BE2C (cell line): ENCODE results near the gene CWC15.

Source experiments
- DNase-seq: peaks from one replicate; pipeline ENCODE4 v3.0.0-alpha.2; 2020
- H3K27me3 ChIP-seq: fragments of 250-450 bp; sonication (Bioruptor Pico); 2 replicates; pipeline ENCODE4 v1.5.1; 2020; ENCODE audit warnings: mild to moderate bottlenecking
- H3K36me3 ChIP-seq: fragments of 250-450 bp; sonication (Bioruptor Pico); 2 replicates; pipeline ENCODE4 v1.5.1; 2020; ENCODE audit warnings: mild to moderate bottlenecking
- H3K4me1 ChIP-seq: fragments of 250-450 bp; sonication (Bioruptor Pico); 2 replicates; pipeline ENCODE4 v1.5.1; 2020
- H3K4me3 ChIP-seq: 2 replicates; pipeline ENCODE4 v1.5.1; 2011; ENCODE audit warnings: low read depth, low read length
- H3K9me3 ChIP-seq: fragments of 250-450 bp; sonication (Bioruptor Pico); 2 replicates; pipeline ENCODE4 v1.5.1; 2020
- CTCF ChIP-seq: IDR thresholded peaks from 2 replicates; pipeline ENCODE4 v1.5.1; 2012; ENCODE audit warnings: mild to moderate bottlenecking, low read depth, low read length

CWC15 gene

DNA sequence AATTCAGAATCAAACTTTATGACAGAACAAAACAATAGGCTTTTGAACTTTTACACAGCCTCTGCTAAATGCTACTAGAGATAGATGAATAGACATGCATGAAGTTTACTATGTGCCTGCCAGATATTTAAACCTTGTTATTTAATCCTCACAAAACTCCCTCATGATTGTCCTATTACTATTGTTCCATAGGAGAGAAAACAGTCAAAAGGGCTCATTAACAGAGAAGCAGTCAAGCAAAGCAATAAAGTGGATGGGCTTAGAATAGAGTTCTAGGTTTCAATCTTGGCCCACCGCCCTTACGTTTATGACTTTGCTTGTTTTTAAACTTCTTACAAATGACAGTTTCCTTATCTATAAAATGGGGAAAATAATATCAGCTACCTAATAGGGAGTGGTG, 12.9 kb downstream of the CWC15 start:
- no peaks in the 10 kb centered on the region for H3K4me1 ChIP-seq
- TF ChIP-seq CTCF: no peak
- H3K36me3 ChIP-seq: peaks cover 41% of the 10 kb centered on the region
- H3K4me3 ChIP-seq: no peak overlapping the region
- H3K9me3 ChIP-seq: no peaks in the 10 kb centered on the region
- H3K27me3 ChIP-seq: no peaks in the 10 kb centered on the region
- no peak for DNase-seq

DNA sequence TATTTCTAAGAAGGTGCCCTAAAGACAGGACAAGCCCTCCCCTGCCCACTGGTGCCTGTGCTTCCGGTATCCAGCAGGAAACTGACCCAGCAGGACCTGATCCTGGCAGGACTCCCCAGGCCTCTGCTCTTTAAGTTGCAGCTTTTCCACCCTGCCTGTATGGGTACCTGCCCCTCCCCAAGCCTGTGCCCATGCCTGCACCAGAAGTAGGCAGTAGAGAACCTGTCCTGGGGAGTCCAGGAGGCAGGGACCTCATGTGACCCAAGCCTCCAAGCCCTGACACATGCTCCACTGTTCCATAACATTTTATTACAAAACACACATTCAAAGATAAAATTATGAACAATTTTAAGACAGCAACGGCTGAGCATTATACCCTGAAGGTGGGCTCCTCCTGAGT, 14.2 kb downstream of the CWC15 start:
- no peaks in the 10 kb centered on the region for H3K4me1 ChIP-seq
- no peaks in the 10 kb centered on the region for H3K27me3 ChIP-seq
- H3K9me3 ChIP-seq: no peaks in the 10 kb centered on the region
- TF ChIP-seq CTCF: no peak
- DNase-seq: no peak
- H3K4me3 ChIP-seq: no peak overlapping the region
- H3K36me3 ChIP-seq: peaks cover 28% of the 10 kb centered on the region

DNA sequence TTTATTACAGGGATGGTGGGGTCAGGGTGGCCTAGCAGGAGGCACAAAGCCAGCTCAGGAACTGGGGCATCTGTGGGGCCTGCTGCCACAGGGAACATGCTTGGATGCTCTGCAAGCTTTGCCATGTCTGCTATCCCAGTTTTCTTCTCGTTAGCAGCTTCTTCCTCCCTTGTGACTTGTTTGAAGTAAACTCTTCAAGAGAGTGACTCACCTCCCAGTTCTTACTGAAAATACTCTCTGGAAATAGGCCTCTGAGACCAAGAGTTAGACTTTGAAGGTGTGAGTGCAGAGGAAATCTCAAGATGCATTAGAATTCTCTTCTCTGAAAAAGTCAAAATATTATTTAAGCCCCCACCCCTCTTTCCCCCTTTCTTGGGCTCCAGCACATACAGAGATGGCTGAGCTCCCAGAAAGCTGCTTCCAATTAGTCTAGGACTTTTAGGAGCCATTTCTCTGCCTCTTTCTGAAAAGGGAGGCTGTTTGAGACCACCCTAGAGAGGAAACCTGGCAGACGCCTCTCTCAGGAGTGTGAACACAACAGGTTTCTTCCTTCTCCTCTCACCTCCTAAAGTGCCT, 15.1 kb downstream of the CWC15 start:
- H3K4me3 ChIP-seq: no peak overlapping the region
- H3K27me3 ChIP-seq: no peaks in the 10 kb centered on the region
- no peaks in the 10 kb centered on the region for H3K4me1 ChIP-seq
- DNase-seq: no peak
- H3K9me3 ChIP-seq: no peaks in the 10 kb centered on the region
- H3K36me3 ChIP-seq: peaks cover 21% of the 10 kb centered on the region
- no peak for TF ChIP-seq CTCF

- H3K9me3 ChIP-seq: no peaks in the 10 kb centered on the region
- DNase-seq: no peak
- TF ChIP-seq CTCF: no peak
- H3K4me1 ChIP-seq: no peaks in the 10 kb centered on the region
- no peak overlapping the region for H3K4me3 ChIP-seq
- H3K36me3 ChIP-seq: peaks cover 10% of the 10 kb centered on the region
- no peaks in the 10 kb centered on the region for H3K27me3 ChIP-seq
Measured at GRCh38 chr11:94956963-94957362, 16.4 kb downstream of the CWC15 start.

- Histone ChIP-seq H3K36me3 (peaks cover under 1% of the 10 kb centered on the region; the same call in 1 of the 2 replicates), H3K27me3 (no peaks in the 10 kb centered on the region), H3K4me1 (no peaks in the 10 kb centered on the region), H3K4me3 (no peak overlapping the region), H3K9me3 (no peaks in the 10 kb centered on the region)
- DNase-seq: no peak
- no peak for TF ChIP-seq CTCF
Measured at GRCh38 chr11:94954753-94955152, 18.6 kb downstream of the CWC15 start.

- TF ChIP-seq CTCF: no peak
- Histone ChIP-seq H3K27me3 (no peaks in the 10 kb centered on the region), H3K9me3 (no peaks in the 10 kb centered on the region; the same call in 1 of the 2 replicates), H3K36me3 (no peaks in the 10 kb centered on the region), H3K4me3 (no peak overlapping the region), H3K4me1 (no peaks in the 10 kb centered on the region)
- DNase-seq: no peak
Measured at GRCh38 chr11:94948070-94948617, 25.2 kb downstream of the CWC15 start.
